ENCODE measurements around the gene CEACAM19. TPM values are rescaled to one million over a fixed set of nuclear protein-coding genes. Genes with fewer than 3 reads are reported as not detected.
A peak's percentile ranks its signal among the peaks of the same experiment; 100 is the strongest.

CEACAM19 gene
- total and polyA plus RNA-seq, 2 donors (not counting 1 experiment from before 2014, with no cell fraction given): 7.8 to 9.9 TPM

DNA sequence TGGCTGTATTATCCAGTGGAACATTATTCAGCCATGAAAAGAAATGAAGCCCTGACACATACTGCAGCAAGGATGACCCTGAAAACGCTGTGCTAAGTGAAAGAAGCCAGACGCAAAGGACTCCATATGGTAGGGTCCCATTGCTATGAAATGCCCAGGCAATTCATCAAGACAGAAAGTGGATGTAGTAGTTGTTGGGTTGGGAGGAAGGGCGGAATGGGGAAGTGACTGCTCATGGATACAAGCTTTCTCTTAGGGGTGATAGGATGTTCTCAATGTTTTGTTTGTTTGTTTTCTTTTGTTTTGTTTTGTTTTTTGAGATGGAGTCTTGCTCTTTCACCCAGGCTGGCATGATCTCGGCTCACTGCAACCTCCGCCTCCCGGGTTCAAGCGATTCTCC is 16.6 kb downstream of the CEACAM19 start:
- Histone ChIP-seq H4K20me1 (ENCODE audit: control insufficient read depth, extremely low read depth, insufficient read depth, low read length) (no peaks in the 10 kb centered on the region), H3K4me2 (ENCODE audit: extremely low read depth, insufficient read depth, low read length) (no peak overlapping the region), H3K27ac (ENCODE audit: insufficient read depth, low read length) (no peak overlapping the region), H3K9ac (ENCODE audit: insufficient read depth, low read length) (no peak overlapping the region), H3K4me3 (replicated peaks in 1 of 4; ENCODE audit: control extremely low read depth in 1 of 4, insufficient read depth in 1 of 4, low read depth in 3 of 4, low read length in 4 of 4) (no peak overlapping the region), H3K9me3 (ENCODE audit: control insufficient read depth, insufficient read depth, low read depth, low read length) (no peaks in the 10 kb centered on the region), H3K79me2 (ENCODE audit: control insufficient read depth, insufficient read depth, low read length) (no peaks in the 10 kb centered on the region), H2AFZ (ENCODE audit: low read length) (no peak overlapping the region), H3K27me3 (ENCODE audit: control insufficient read depth, insufficient read depth, low read length) (no peaks in the 10 kb centered on the region), H3K36me3 (ENCODE audit: control insufficient read depth, insufficient read depth, low read length) (peaks cover 6% of the 10 kb centered on the region), H3K4me1 (ENCODE audit: control insufficient read depth, extremely low read depth, insufficient read depth, low read length) (peaks cover 11% of the 10 kb centered on the region)
- TF ChIP-seq, protein P1, sequence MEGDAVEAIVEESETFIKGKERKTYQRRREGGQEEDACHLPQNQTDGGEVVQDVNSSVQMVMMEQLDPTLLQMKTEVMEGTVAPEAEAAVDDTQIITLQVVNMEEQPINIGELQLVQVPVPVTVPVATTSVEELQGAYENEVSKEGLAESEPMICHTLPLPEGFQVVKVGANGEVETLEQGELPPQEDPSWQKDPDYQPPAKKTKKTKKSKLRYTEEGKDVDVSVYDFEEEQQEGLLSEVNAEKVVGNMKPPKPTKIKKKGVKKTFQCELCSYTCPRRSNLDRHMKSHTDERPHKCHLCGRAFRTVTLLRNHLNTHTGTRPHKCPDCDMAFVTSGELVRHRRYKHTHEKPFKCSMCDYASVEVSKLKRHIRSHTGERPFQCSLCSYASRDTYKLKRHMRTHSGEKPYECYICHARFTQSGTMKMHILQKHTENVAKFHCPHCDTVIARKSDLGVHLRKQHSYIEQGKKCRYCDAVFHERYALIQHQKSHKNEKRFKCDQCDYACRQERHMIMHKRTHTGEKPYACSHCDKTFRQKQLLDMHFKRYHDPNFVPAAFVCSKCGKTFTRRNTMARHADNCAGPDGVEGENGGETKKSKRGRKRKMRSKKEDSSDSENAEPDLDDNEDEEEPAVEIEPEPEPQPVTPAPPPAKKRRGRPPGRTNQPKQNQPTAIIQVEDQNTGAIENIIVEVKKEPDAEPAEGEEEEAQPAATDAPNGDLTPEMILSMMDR (conservative IDR thresholded peaks at IDR 0.05 in 1 of 2, IDR thresholded peaks at IDR 0.05 in 1 of 2; ENCODE audit: low read depth in 1 of 2, low read length in 2 of 2): no peak
- no peak for TF ChIP-seq EZH2 (IDR thresholded peaks at IDR 0.05; ENCODE audit: low read length, missing control alignments)
- no peak for DNase-seq (ENCODE audit: low read depth in 2 of 2)

DNA sequence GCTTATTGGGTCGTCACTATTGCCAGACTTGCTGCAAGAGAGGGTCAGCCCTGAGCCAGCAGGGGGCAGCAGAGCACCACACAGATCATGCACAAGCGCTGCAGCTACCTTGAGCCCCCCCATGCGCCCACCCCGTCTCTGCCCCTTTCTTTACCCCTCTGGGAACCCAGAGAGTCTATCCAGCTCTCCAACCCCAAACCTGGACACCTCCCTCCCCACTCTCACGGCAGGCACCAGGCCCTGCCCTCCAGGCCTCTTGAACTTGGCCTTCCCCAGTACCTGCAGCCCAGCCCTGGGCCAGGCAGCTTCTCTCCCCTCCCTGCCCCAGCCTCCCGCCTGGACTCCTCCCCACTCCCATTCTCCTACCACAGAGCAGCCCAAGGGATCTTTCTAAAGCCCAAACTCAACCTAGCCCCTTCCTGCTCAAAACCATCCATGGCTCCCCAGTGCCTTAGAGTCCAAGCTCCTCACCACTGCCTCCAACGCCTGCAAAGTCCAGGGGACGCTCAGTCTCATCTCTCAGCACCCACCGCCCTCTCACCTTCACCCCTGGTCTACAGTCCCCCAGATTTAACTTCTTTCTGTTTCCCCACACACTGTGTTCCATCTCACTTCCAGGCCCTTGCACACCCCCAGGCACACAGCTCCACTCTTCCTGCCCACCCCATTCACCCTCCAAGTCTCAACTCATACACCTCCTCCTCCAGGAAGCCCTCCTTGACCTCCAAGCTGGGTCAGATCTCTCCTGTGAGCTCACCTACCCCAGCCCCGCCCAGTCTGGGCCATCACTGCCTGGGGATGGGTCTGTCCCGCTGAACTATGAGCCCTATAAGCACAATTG is 18.2 kb downstream of the CEACAM19 start:
- no peak overlapping the region for H3K4me3 ChIP-seq (replicated peaks in 1 of 4; ENCODE audit: control extremely low read depth in 1 of 4, insufficient read depth in 1 of 4, low read depth in 3 of 4, low read length in 4 of 4)
- H2AFZ ChIP-seq (ENCODE audit: low read length): no peak overlapping the region
- peaks cover 11% of the 10 kb centered on the region for H3K4me1 ChIP-seq (ENCODE audit: control insufficient read depth, extremely low read depth, insufficient read depth, low read length)
- H3K27me3 ChIP-seq (ENCODE audit: control insufficient read depth, insufficient read depth, low read length): no peaks in the 10 kb centered on the region
- no peak overlapping the region for H3K4me2 ChIP-seq (ENCODE audit: extremely low read depth, insufficient read depth, low read length)
- no peaks in the 10 kb centered on the region for H3K36me3 ChIP-seq (ENCODE audit: control insufficient read depth, insufficient read depth, low read length)
- H3K27ac ChIP-seq (ENCODE audit: insufficient read depth, low read length): no peak overlapping the region
- DNase-seq (ENCODE audit: low read depth in 2 of 2): peak; percentile 55 to 81
- H3K79me2 ChIP-seq (ENCODE audit: control insufficient read depth, insufficient read depth, low read length): no peaks in the 10 kb centered on the region
- no peaks in the 10 kb centered on the region for H3K9me3 ChIP-seq (ENCODE audit: control insufficient read depth, insufficient read depth, low read depth, low read length)
- no peak for TF ChIP-seq EZH2 (IDR thresholded peaks at IDR 0.05; ENCODE audit: low read length, missing control alignments)
- TF ChIP-seq, protein P1 (conservative IDR thresholded peaks at IDR 0.05 in 1 of 2, IDR thresholded peaks at IDR 0.05 in 1 of 2; ENCODE audit: low read depth in 1 of 2, low read length in 2 of 2): peak; percentile 91 to 97
- H4K20me1 ChIP-seq (ENCODE audit: control insufficient read depth, extremely low read depth, insufficient read depth, low read length): no peaks in the 10 kb centered on the region
- no peak overlapping the region for H3K9ac ChIP-seq (ENCODE audit: insufficient read depth, low read length)

DNA sequence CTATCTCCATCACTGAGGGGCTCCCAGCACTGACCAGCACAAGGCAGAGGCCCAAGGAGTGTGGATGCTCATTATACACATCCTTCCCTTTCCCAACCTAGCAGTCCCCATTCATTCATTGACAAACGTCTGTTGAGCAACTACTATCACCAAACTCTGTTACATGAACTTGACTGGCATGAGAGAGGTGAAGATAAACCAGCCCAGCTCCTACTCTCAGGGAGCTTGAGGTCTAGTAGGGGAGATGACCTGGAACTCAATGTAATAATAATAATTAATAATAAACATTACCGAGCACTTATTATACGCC is 18.8 kb downstream of the CEACAM19 start:
- Histone ChIP-seq H3K4me3 (replicated peaks in 1 of 4; ENCODE audit: control extremely low read depth in 1 of 4, insufficient read depth in 1 of 4, low read depth in 3 of 4, low read length in 4 of 4) (no peak overlapping the region), H3K27me3 (ENCODE audit: control insufficient read depth, insufficient read depth, low read length) (no peaks in the 10 kb centered on the region), H3K9me3 (ENCODE audit: control insufficient read depth, insufficient read depth, low read depth, low read length) (no peaks in the 10 kb centered on the region), H3K4me1 (ENCODE audit: control insufficient read depth, extremely low read depth, insufficient read depth, low read length) (peaks cover 9% of the 10 kb centered on the region), H3K36me3 (ENCODE audit: control insufficient read depth, insufficient read depth, low read length) (no peaks in the 10 kb centered on the region), H3K79me2 (ENCODE audit: control insufficient read depth, insufficient read depth, low read length) (no peaks in the 10 kb centered on the region), H3K9ac (ENCODE audit: insufficient read depth, low read length) (no peak overlapping the region), H3K27ac (ENCODE audit: insufficient read depth, low read length) (no peak overlapping the region), H2AFZ (ENCODE audit: low read length) (no peak overlapping the region), H4K20me1 (ENCODE audit: control insufficient read depth, extremely low read depth, insufficient read depth, low read length) (no peaks in the 10 kb centered on the region), H3K4me2 (ENCODE audit: extremely low read depth, insufficient read depth, low read length) (no peak overlapping the region)
- TF ChIP-seq, protein P1 (conservative IDR thresholded peaks at IDR 0.05 in 1 of 2, IDR thresholded peaks at IDR 0.05 in 1 of 2; ENCODE audit: low read depth in 1 of 2, low read length in 2 of 2): no peak
- TF ChIP-seq EZH2 (IDR thresholded peaks at IDR 0.05; ENCODE audit: low read length, missing control alignments): no peak
- no peak for DNase-seq (ENCODE audit: low read depth in 2 of 2)
